Astrocyte of the spinal cord (primary cell): Measurements from ENCODE around the gene MRPL23.
A peak's percentile ranks its signal among the peaks of the same experiment; 100 is the strongest.

Source experiments
- DNase-seq: peaks from one replicate; pipeline ENCODE4 v3.0.0; 2011; ENCODE audit warnings: low read depth, low spot score
- H3K4me3 ChIP-seq: 2 replicates; pipeline ENCODE4 v1.5.1; 2011; ENCODE audit warnings: low read depth, mild to moderate bottlenecking, low read length, moderate library complexity
- CTCF ChIP-seq: IDR thresholded peaks from 2 replicates; pipeline ENCODE4 v1.5.1; 2012; ENCODE audit warnings: low read depth, mild to moderate bottlenecking, low read length, inconsistent platforms
- in situ Hi-C: cut with HindIII; loops from 2 replicates; pipeline ENCODE4 v1.10.0; 2017; ENCODE audit warnings: low sequenced_read_pairs

MRPL23 gene

GRCh38 chr11:1946812-1947484 is at the start of gene MRPL23:
Gene MRPL23 (plus strand): TSS chr11:1947332. CDS start chr11:1947363, 31 bp downstream.
- no peak for DNase-seq
- in situ Hi-C loops, result no loop called here
- H3K4me3 ChIP-seq, result no peak within 1 kb of the TSS
- no peak for TF ChIP-seq CTCF

- H3K4me3 ChIP-seq, result no peak overlapping the region
- no peak for DNase-seq
- in situ Hi-C loops, result no loop called here
- TF ChIP-seq CTCF, result no peak
Observed at GRCh38 chr11:1899090-1899489, 48.0 kb upstream of the MRPL23 start.

- in situ Hi-C loops, result no loop called here
- H3K4me3 ChIP-seq, result no peak overlapping the region
- TF ChIP-seq CTCF, result no peak
- DNase-seq, result no peak
Observed at GRCh38 chr11:1899686-1900085, 47.4 kb upstream of the MRPL23 start.

GRCh38 chr11:1906181-1906580 is 41.0 kb upstream of the MRPL23 start:
- no peak for TF ChIP-seq CTCF
- in situ Hi-C loops, result no loop called here
- no peak for DNase-seq
- no peak overlapping the region for H3K4me3 ChIP-seq

- TF ChIP-seq CTCF, result no peak
- no peak overlapping the region for H3K4me3 ChIP-seq
- DNase-seq, result no peak
- in situ Hi-C loops, result no loop called here
Observed at GRCh38 chr11:1906611-1907423, 40.3 kb upstream of the MRPL23 start.

- no peak overlapping the region for H3K4me3 ChIP-seq
- in situ Hi-C loops, result no loop called here
- DNase-seq, result peak; percentile 10
- no peak for TF ChIP-seq CTCF
Observed at GRCh38 chr11:1908618-1909017, 38.5 kb upstream of the MRPL23 start.
